HG02678 (cell line): Measurements from ENCODE around the gene ERMAP.
A peak's percentile ranks its signal among the peaks of the same experiment; 100 is the strongest.
"Not testable (repeated sequence)": the region's sequence is repeated elsewhere in the genome, so short reads cannot be mapped to it uniquely, and the experiment has no call there.

Experiments
- ATAC-seq: cut with Tn5 transposase; IDR thresholded peaks from one replicate; pipeline ENCODE4 v1.9.1; 2021; ENCODE audit warnings: mild to moderate bottlenecking, moderate library complexity; ENCODE audit not compliant: unreplicated experiment

ERMAP gene

GRCh38 chr1:42844592-42845140 is 27.7 kb downstream of the ERMAP start:
- ATAC-seq = no peak

- ATAC-seq = no peak
Measured at GRCh38 chr1:42845193-42845592, 28.3 kb downstream of the ERMAP start.

GRCh38 chr1:42845866-42846256 is 28.9 kb downstream of the ERMAP start:
- ATAC-seq = peak; percentile 4

DNA sequence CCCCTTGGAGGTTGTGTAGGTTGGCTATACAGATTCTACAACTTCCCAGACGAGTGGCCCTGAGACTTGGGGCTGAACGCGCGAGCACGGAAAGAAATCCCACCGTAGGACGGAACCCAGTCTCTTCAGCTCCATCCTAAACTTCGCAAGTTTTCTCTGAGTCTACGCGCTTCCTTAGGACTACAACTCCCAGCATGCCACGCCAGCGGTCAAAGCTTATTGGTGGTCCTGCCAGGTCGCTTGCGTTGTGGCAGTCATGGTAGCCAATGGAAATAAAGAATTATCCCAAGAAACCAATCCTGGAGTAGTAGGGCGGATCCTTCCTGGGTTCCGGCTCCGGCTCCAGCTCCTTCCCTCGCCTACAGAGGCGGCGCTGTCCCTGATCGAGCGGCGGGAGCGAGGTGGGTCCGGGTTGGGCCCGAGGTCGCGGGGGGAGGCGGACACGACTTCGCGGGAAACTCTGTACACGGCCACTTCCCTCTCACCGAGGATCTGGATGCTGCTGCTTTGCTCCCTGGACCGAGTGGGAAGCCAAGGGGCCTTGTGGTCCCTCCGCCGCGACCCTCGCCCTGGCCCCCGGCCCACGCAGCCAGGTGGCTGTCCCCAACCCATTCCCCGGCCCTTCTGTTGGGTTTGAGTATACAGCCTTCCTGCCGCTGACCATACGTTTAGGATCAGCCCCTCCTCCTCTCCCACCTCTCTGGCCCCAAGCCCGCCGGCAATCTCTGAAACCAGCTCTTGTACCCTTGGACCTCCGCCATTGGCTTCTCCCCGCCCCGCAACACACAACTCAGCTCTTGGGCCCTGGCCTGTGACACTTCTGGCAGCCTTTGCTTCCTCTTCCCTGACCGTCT is 29.6 kb downstream of the ERMAP start, which contains the start of gene ZNF691:
TSS of gene ZNF691 (plus strand) at position 357 of the 854 bp plus-strand sequence. CDS start 3,046 bp downstream, outside the sequence.
- ATAC-seq = peak; percentile 92

DNA sequence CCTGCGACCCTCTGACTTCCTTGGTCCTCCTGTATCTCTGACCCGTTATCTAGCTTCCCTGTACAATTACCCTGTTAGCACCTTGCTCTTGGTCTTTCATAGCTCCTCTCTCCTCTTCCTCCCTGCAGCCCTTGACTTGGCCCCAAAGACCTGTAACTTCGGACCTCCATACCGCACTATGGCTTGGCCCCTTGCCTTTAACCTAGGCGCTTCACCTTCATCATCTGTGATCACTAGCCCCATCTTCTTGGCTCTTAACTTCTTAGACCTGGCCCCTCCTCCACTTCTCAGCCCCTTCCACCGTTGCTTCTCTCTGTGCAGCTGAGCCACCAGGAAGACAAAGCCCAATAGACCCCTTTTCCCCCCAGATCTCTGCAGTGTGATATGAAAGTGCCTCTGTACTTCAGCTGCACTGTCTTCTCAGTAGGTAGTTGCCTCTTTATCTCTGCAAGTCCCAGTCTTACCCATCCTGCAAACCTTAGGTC is 30.2 kb downstream of the ERMAP start:
- ATAC-seq = no peak

GRCh38 chr1:42847721-42848460 is 31.0 kb downstream of the ERMAP start:
- ATAC-seq = no peak

DNA sequence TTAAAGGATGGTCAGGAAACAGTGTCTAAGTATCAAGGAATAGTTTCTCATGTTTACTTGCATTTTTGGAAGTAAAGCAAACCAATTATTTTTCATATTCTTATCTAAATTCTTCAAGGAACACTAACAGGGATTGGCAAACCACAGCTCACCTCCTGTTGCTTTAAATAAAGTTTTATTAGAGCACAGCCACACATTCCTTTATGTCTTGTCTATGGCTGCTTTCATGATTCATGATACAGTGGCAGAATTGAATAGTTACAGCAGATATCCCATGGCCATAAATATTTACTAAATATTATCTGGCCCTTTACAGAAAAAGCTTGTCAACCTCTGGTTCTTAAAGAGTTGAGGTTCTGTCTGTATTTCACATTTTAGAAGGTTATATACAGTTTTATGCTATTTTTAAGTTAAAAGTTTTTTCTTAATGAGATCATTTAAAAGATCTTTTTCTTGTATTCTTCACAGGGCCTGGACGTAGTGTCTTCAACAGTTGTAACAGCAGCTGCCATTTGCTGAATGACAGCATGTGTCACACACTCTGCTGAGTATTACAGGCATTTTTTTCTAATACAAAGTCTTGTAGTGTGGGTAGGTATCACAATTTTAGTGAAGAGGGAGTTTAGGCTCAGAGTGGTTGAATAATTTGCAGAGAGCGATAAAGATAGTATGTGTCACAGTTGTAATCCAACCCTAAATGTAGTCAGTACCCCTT is 32.1 kb downstream of the ERMAP start:
- no peak for ATAC-seq

- no peak for ATAC-seq
Measured at GRCh38 chr1:42849944-42850343, 33.0 kb downstream of the ERMAP start.

DNA sequence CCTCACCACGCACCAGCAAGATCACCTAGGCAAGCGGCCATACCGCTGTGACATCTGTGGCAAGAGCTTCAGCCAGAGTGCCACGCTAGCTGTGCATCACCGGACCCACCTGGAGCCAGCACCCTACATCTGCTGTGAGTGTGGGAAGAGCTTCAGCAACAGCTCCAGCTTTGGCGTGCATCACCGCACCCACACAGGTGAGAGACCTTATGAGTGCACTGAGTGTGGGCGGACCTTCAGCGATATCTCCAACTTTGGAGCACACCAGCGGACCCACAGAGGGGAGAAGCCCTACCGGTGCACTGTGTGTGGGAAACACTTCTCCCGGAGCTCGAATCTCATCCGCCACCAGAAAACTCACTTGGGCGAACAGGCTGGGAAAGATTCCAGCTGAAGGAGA is 34.5 kb downstream of the ERMAP start:
- ATAC-seq = no peak

DNA sequence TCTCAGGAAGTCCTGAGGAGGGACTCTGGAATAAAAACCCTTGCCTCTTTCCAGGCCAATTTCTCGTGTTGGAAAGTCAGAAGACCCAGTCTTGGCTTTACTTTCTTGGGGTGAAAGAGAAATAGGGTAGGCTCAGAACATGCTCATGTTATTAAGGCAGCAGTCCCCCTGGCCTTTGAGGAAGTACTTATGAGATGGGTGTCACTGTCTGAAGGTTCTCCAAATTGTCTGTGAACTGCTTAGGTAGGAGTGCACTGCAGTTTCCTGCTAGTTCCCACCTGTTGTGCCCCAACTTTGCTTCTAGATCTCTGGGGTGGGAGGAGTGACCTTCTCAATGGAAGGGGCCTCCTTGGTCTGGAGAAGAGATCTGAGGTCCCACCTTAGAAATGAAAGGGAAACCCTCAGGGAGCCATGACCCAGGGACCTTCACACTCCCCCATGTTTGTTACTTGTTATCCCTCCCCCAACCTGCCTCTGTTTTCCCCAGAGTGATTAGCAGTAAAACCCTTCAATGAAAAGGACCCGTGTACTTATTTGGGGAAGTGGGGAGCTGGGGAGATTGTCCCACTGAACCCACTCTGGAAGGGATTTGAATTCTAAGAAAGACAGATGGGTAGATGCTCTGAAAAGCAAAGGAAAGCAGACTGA is 35.2 kb downstream of the ERMAP start:
- ATAC-seq = no peak

DNA sequence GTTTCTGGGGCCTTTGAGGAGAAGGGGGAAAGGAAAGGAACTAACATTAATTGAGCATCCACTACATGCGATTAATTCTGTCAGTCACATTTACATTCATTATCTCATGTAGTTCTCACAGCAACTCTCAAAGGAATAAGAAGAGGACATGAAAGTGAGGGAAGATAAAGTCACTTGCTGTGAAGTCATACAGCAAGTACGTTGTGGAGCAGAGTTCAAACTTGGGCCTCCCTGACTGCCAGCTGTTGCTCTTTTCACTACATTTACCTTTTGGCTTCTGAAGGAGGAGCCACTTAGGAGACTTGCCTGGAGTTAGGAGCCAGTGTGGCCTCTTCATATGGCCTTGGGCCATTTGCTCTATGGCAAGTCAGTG is 35.7 kb downstream of the ERMAP start:
- no peak for ATAC-seq

GRCh38 chr1:42853116-42853884 is 36.4 kb downstream of the ERMAP start:
- no peak for ATAC-seq

- ATAC-seq = not testable (repeated sequence)
Measured at GRCh38 chr1:42856554-42856953, 39.6 kb downstream of the ERMAP start.

- ATAC-seq = not testable (repeated sequence)
Measured at GRCh38 chr1:42859366-42859765, 42.4 kb downstream of the ERMAP start.

- ATAC-seq = no peak
Measured at GRCh38 chr1:42860339-42861013, 43.6 kb downstream of the ERMAP start.

GRCh38 chr1:42861014-42861399 is 44.1 kb downstream of the ERMAP start:
- no peak for ATAC-seq

GRCh38 chr1:42866549-42866948 is 49.6 kb downstream of the ERMAP start:
- no peak for ATAC-seq

DNA sequence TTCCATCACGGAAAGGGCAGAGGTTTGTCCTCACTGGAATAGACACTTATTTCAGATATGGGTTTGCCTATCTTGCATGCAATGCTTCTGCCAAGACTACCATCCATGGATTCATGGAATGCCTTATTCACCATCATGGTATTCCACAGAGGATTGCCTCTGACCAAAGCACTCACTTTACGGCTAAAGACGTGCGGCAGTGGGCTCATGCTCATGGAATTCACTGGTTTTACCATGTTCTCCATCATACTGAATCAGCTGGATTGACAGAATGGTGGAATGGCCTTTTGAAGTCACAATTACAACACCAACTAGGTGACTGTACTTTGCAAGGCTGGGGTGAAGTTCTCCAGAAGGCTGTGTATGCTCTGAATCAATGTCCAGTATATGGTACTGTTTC is 51.5 kb downstream of the ERMAP start:
- ATAC-seq = not testable (repeated sequence)

DNA sequence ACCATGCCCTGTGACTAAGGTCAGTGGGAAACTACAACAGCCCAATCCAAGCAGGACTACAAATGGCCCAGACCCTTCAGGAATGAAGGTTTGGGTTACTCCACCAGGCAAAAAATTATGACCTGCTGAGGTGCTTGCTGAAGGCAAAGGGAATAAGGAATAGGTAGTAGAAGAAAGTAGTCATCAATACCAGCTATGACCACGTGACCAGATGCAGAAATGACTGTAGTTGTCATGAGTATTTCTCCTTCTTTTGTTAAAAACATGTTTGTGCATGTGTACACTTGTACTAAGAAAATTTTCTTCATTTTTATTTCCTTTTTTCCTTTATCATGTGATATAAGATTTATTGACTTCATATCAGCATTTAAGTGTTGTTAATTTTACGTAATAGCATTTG is 52.3 kb downstream of the ERMAP start:
- not testable (repeated sequence) for ATAC-seq
